HEK293 (cell line): ENCODE data around the gene PHF5A.

Experiments
- CTCF ChIP-seq: fragments of 450-650 bp; formaldehyde crosslinking; IDR thresholded peaks from 2 replicates; pipeline ENCODE4 v1.5.1; 2016; ENCODE audit warnings: missing biosample characterization, missing genetic modification characterization
- PBX3 ChIP-seq: sonication (generic); formaldehyde crosslinking; IDR thresholded peaks from 2 replicates; pipeline ENCODE4 v1.8.1; 2022; ENCODE audit warnings: mild to moderate bottlenecking, moderate library complexity, missing genetic modification reagents
- REST ChIP-seq: fragments of 450-650 bp; formaldehyde crosslinking; IDR thresholded peaks from 2 replicates; pipeline ENCODE4 v1.5.1; 2016; ENCODE audit warnings: missing biosample characterization, missing genetic modification characterization
- YY1 ChIP-seq: fragments of 450-650 bp; formaldehyde crosslinking; IDR thresholded peaks from 2 replicates; pipeline ENCODE4 v1.5.1; 2018; ENCODE audit warnings: missing biosample characterization, missing genetic modification characterization
- ZBTB21 ChIP-seq: fragments of 450-650 bp; formaldehyde crosslinking; IDR thresholded peaks from 2 replicates; pipeline ENCODE4 v1.5.1; 2017; ENCODE audit warnings: missing biosample characterization, missing genetic modification characterization
- ZNF138 ChIP-seq: fragments of 450-650 bp; formaldehyde crosslinking; IDR thresholded peaks from 2 replicates; pipeline ENCODE4 v1.5.1; 2016; ENCODE audit warnings: missing biosample characterization, missing genetic modification characterization, borderline replicate concordance
- ZNF174 ChIP-seq: fragments of 450-650 bp; formaldehyde crosslinking; IDR thresholded peaks from 2 replicates; pipeline ENCODE4 v1.5.0; 2017; ENCODE audit warnings: missing biosample characterization, mild to moderate bottlenecking, missing genetic modification characterization
- ZNF24 ChIP-seq: fragments of 450-650 bp; formaldehyde crosslinking; IDR thresholded peaks from 2 replicates; pipeline ENCODE4 v1.5.1; 2016; ENCODE audit warnings: missing biosample characterization, missing genetic modification characterization
- ZNF274 ChIP-seq, 2 experiments: fragments of 200-500 bp in 1 of 2; fragments of 450-650 bp in 1 of 2; sonication (Bioruptor generic) in 1 of 2; formaldehyde crosslinking in 1 of 2; IDR thresholded peaks; 2 replicates each; pipeline versions ENCODE4 v1.5.1 to v1.6.1; 2014 to 2016; ENCODE audit warnings: borderline replicate concordance in 1 of 2, inconsistent platforms in 1 of 2, low read length in 1 of 2, missing biosample characterization in 1 of 2, missing genetic modification characterization in 1 of 2

GRCh38 chr22:41437198-41437597 lies 31.3 kb downstream of the PHF5A start:
- TF ChIP-seq CTCF (tag by site-specific recombination) (no peak), REST (tag by site-specific recombination) (no peak), ZNF174 (tag by site-specific recombination) (no peak), ZNF24 (tag by site-specific recombination) (no peak), ZNF138 (no peak), YY1 (tag by site-specific recombination) (no peak), ZNF274 (IDR thresholded peaks at IDR 0.05; ENCODE audit: low read length) (no peak), ZNF274 (tag by site-specific recombination; IDR thresholded peaks at IDR 0.05; ENCODE audit: borderline replicate concordance) (no peak), PBX3 (CRISPR knock-in tag) (no peak), ZBTB21 (tag by site-specific recombination) (no peak)
